Mesothelial cell of epicardium (in vitro differentiated cells): ENCODE measurements around the gene BRAP. TPM values are rescaled to one million over a fixed set of nuclear protein-coding genes. Genes with fewer than 3 reads are reported as not detected.
A peak's percentile ranks its signal among the peaks of the same experiment; 100 is the strongest.
"Not testable (repeated sequence)": the region's sequence is repeated elsewhere in the genome, so short reads cannot be mapped to it uniquely, and the experiment has no call there.

ENCODE experiments used
- DNase-seq, 2 experiments: peaks; one replicate each; pipeline ENCODE4 v3.0.0; 2021; ENCODE audit warnings: low spot score in 2 of 2; ENCODE audit not compliant: unreplicated experiment in 2 of 2
- H3K27ac Mint-ChIP-seq: 2 replicates; pipeline ENCODE4 v1.8.0; 2021; ENCODE audit warnings: mixed read lengths
- H3K27me3 Mint-ChIP-seq: 2 replicates; pipeline ENCODE4 v1.8.0; 2021; ENCODE audit warnings: low read depth, mixed read lengths
- H3K36me3 Mint-ChIP-seq: 2 replicates; pipeline ENCODE4 v1.8.0; 2021; ENCODE audit warnings: mixed read lengths
- H3K4me1 Mint-ChIP-seq: 2 replicates; pipeline ENCODE4 v1.8.0; 2021; ENCODE audit warnings: mixed read lengths
- H3K4me3 Mint-ChIP-seq: 2 replicates; pipeline ENCODE4 v1.8.0; 2021; ENCODE audit warnings: mild to moderate bottlenecking, moderate library complexity, mixed read lengths
- H3K9me3 Mint-ChIP-seq: 2 replicates; pipeline ENCODE4 v1.8.0; 2021; ENCODE audit warnings: mixed read lengths
- total RNA-seq: library from RNA; stranded (reverse); gene quantifications from 3 replicates; pipeline ENCODE4 v1.2.1, GENCODE V29; 2021
- TF ChIP-seq, protein P1 (sequence below): fragments of 200-600 bp; sonication (generic); IDR thresholded peaks from one replicate; pipeline ENCODE4 v1.5.0; 2021; ENCODE audit warnings: antibody characterized with exemption; ENCODE audit not compliant: unreplicated experiment

The BRAP gene
- total RNA-seq, 1 donor from 2014 or later: 18.6 TPM

GRCh38 chr12:111686574-111687105, 884 bp upstream of the BRAP start:
- H3K4me3 Mint-ChIP-seq: peak overlapping the region; percentile 97
- TF ChIP-seq, protein P1, sequence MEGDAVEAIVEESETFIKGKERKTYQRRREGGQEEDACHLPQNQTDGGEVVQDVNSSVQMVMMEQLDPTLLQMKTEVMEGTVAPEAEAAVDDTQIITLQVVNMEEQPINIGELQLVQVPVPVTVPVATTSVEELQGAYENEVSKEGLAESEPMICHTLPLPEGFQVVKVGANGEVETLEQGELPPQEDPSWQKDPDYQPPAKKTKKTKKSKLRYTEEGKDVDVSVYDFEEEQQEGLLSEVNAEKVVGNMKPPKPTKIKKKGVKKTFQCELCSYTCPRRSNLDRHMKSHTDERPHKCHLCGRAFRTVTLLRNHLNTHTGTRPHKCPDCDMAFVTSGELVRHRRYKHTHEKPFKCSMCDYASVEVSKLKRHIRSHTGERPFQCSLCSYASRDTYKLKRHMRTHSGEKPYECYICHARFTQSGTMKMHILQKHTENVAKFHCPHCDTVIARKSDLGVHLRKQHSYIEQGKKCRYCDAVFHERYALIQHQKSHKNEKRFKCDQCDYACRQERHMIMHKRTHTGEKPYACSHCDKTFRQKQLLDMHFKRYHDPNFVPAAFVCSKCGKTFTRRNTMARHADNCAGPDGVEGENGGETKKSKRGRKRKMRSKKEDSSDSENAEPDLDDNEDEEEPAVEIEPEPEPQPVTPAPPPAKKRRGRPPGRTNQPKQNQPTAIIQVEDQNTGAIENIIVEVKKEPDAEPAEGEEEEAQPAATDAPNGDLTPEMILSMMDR: no peak
- peak overlapping the region; percentile 98 for H3K27ac Mint-ChIP-seq
- no peak for DNase-seq
- peaks cover 9% of the 10 kb centered on the region for H3K36me3 Mint-ChIP-seq
- H3K4me1 Mint-ChIP-seq: peaks cover 24% of the 10 kb centered on the region
- no peaks in the 10 kb centered on the region for H3K9me3 Mint-ChIP-seq
- no peaks in the 10 kb centered on the region for H3K27me3 Mint-ChIP-seq

DNA sequence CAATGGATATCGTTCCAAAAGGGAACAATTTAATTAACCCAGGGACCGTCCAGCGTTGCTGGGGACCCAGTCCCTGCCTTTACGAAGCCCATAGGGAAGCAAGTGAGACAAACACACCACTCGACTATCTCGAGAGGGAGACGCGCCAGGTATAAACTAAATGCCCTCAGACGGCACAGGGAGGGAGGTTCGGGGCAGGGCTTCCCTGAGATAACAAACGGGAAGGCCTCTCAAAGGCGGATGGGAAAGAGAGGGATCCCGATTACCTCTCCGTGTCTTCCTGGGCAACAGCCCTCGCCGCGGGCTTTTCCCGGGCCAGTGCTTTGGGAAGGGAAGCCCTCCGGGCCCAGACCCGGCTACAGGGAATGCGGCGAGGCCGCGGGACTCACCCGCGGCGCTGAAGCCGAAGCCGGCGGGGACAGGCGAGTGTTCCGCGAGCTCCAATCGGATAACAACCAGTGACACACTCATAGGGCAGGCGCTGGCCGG, 390 bp downstream of the BRAP start:
- peaks cover 24% of the 10 kb centered on the region for H3K4me1 Mint-ChIP-seq
- peak overlapping the region; percentile 97 for H3K4me3 Mint-ChIP-seq
- peaks cover 14% of the 10 kb centered on the region for H3K36me3 Mint-ChIP-seq
- TF ChIP-seq, protein P1: no peak
- no peaks in the 10 kb centered on the region for H3K27me3 Mint-ChIP-seq
- no peak for DNase-seq
- peak overlapping the region; percentile 98 for H3K27ac Mint-ChIP-seq
- H3K9me3 Mint-ChIP-seq: no peaks in the 10 kb centered on the region

DNA sequence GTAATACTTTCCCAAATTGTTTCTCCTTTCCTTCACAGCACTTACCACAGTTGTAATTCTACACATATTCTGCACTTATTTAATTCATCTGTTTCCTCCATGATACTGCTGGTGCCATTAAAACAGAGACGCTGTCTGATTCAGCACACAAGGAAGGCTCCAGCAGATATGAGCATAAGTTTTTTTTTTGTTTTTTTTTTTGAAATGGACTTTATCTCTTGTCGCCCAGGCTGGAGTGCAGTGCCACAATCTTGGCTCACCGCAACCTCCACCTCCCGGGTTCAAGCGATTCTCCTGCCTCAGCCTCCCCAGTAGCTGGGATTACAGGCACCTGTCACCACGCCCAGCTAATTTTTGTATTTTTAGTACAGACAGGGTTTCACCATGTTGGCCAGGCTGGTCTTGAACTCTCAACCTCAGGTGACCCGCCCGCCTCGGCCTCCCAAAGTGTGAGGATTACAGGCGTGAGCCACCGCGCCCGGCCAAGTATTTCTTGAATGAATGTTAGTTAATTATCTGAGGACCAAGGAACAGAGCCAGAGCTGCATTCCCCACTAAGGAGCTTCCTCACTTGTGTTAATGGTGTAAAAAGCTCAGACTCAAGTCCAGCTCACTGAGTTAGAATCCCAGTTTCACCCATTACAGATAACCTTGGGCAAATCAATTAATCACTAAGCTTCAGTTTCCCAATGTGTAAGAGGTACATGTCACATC, 1.1 kb downstream of the BRAP start:
- Mint-ChIP-seq H3K4me3 (peak overlapping the region; percentile 97), H3K4me1 (peaks cover 24% of the 10 kb centered on the region), H3K27ac (peak overlapping the region; percentile 98), H3K36me3 (peaks cover 14% of the 10 kb centered on the region)
- not testable (repeated sequence) for H3K27me3 Mint-ChIP-seq, H3K9me3 Mint-ChIP-seq, DNase-seq

- H3K4me3 Mint-ChIP-seq: no peak overlapping the region
- H3K36me3 Mint-ChIP-seq: peaks cover 22% of the 10 kb centered on the region
- DNase-seq: no peak
- no peaks in the 10 kb centered on the region for H3K4me1 Mint-ChIP-seq
- no peak overlapping the region for H3K27ac Mint-ChIP-seq
- TF ChIP-seq, protein P1: no peak
- no peaks in the 10 kb centered on the region for H3K9me3 Mint-ChIP-seq
- no peaks in the 10 kb centered on the region for H3K27me3 Mint-ChIP-seq
These were observed 8.6 kb downstream of the BRAP start for GRCh38 chr12:111677186-111677585.

GRCh38 chr12:111673503-111673902, 12.3 kb downstream of the BRAP start:
- H3K4me1 Mint-ChIP-seq: no peaks in the 10 kb centered on the region
- DNase-seq: no peak
- peaks cover 20% of the 10 kb centered on the region for H3K36me3 Mint-ChIP-seq
- no peaks in the 10 kb centered on the region for H3K27me3 Mint-ChIP-seq
- TF ChIP-seq, protein P1: no peak
- no peak overlapping the region for H3K27ac Mint-ChIP-seq
- H3K4me3 Mint-ChIP-seq: no peak overlapping the region
- H3K9me3 Mint-ChIP-seq: no peaks in the 10 kb centered on the region

GRCh38 chr12:111672822-111673381, 12.9 kb downstream of the BRAP start:
- Mint-ChIP-seq H3K36me3 (peaks cover 20% of the 10 kb centered on the region), H3K27me3 (no peaks in the 10 kb centered on the region), H3K27ac (no peak overlapping the region), H3K4me1 (no peaks in the 10 kb centered on the region), H3K9me3 (no peaks in the 10 kb centered on the region), H3K4me3 (no peak overlapping the region)
- DNase-seq: no peak
- TF ChIP-seq, protein P1: no peak
